ENCODE results near the gene GNLY.

Gene GNLY

GRCh38 chr2:85717308-85718008 is 23.3 kb downstream of the GNLY start:
- intact Hi-C loops (cut with DNase I; ENCODE audit: low total_unique reads), result no loop called here
- Histone ChIP-seq H3K4me3 (no peak overlapping the region), H3K27ac (no peak overlapping the region), H3K9me3 (no peaks in the 10 kb centered on the region), H3K4me1 (peaks cover 0 to 21% (median 10%) of the 10 kb centered on the region in 4 donors), H3K36me3 (no peaks in the 10 kb centered on the region), H3K27me3 (no peaks in the 10 kb centered on the region)
- DNase-seq, result peak in 1 of 2 donors; percentile 15
- TF ChIP-seq CTCF (IDR thresholded peaks at IDR 0.05), result no peak

- Histone ChIP-seq H3K27ac (no peak overlapping the region), H3K9me3 (no peaks in the 10 kb centered on the region), H3K4me1 (peaks cover 0 to 17% (median 7%) of the 10 kb centered on the region in 4 donors), H3K36me3 (no peaks in the 10 kb centered on the region), H3K27me3 (no peaks in the 10 kb centered on the region), H3K4me3 (no peak overlapping the region)
- intact Hi-C loops (cut with DNase I; ENCODE audit: low total_unique reads), result no loop called here
- no peak for TF ChIP-seq CTCF (IDR thresholded peaks at IDR 0.05)
- no peak for DNase-seq
These were observed 23.8 kb downstream of the GNLY start for GRCh38 chr2:85718009-85718391.

- H3K4me3 ChIP-seq, result no peak overlapping the region
- intact Hi-C loops (cut with DNase I; ENCODE audit: low total_unique reads), result no loop called here
- DNase-seq, result peak in 1 of 2 donors; percentile 60
- H3K27me3 ChIP-seq, result no peaks in the 10 kb centered on the region
- peaks cover 0 to 7% (median 0%) of the 10 kb centered on the region in 4 donors for H3K4me1 ChIP-seq
- TF ChIP-seq CTCF (IDR thresholded peaks at IDR 0.05), result no peak
- H3K27ac ChIP-seq, result no peak overlapping the region
- no peaks in the 10 kb centered on the region for H3K9me3 ChIP-seq
- H3K36me3 ChIP-seq, result no peaks in the 10 kb centered on the region
These were observed 24.8 kb downstream of the GNLY start for GRCh38 chr2:85718885-85719492.

GRCh38 chr2:85719609-85720240 is 25.6 kb downstream of the GNLY start:
- DNase-seq, result peak in 1 of 2 donors; percentile 33
- TF ChIP-seq CTCF (IDR thresholded peaks at IDR 0.05), result no peak
- Histone ChIP-seq H3K4me1 (peaks cover 0 to 6% (median 0%) of the 10 kb centered on the region in 4 donors), H3K9me3 (no peaks in the 10 kb centered on the region), H3K27ac (no peak overlapping the region), H3K36me3 (no peaks in the 10 kb centered on the region), H3K4me3 (no peak overlapping the region), H3K27me3 (no peaks in the 10 kb centered on the region)
- intact Hi-C loops (cut with DNase I; ENCODE audit: low total_unique reads), result loop anchor here (10.0 kb wide), 1 partner anchor 355 kb away; no protein-coding TSS in a partner anchor

GRCh38 chr2:85720533-85720932 is 26.4 kb downstream of the GNLY start:
- no peaks in the 10 kb centered on the region for H3K27me3 ChIP-seq
- intact Hi-C loops (cut with DNase I; ENCODE audit: low total_unique reads), result loop anchor here (10.0 kb wide), 1 partner anchor 354 kb away; no protein-coding TSS in a partner anchor
- H3K9me3 ChIP-seq, result no peaks in the 10 kb centered on the region
- no peak overlapping the region for H3K4me3 ChIP-seq
- no peaks in the 10 kb centered on the region for H3K36me3 ChIP-seq
- no peak for DNase-seq
- H3K27ac ChIP-seq, result no peak overlapping the region
- TF ChIP-seq CTCF (IDR thresholded peaks at IDR 0.05), result no peak
- peaks cover 0 to 6% (median 0%) of the 10 kb centered on the region in 4 donors for H3K4me1 ChIP-seq
